OCI-LY1 (cell line): ENCODE results near the gene RGCC.

Experiments used
- H2AFZ ChIP-seq: fragments of 200-600 bp; sonication (generic), shearing (Covaris generic); 2 replicates; pipeline ENCODE4 v1.6.0; 2014; ENCODE audit warnings: antibody characterized with exemption, mild to moderate bottlenecking, low read length
- H3F3A ChIP-seq: fragments of 200-600 bp; sonication (generic), shearing (Covaris generic); 2 replicates; pipeline ENCODE4 v1.6.0; 2014; ENCODE audit warnings: mild to moderate bottlenecking, antibody characterized with exemption, low read length, moderate library complexity; ENCODE audit not compliant: insufficient read depth
- H3K27ac ChIP-seq: fragments of 200-600 bp; sonication (generic); 2 replicates; pipeline ENCODE4 v1.5.1; 2014; ENCODE audit warnings: low read length, mixed run types, mild to moderate bottlenecking, low read depth; ENCODE audit not compliant: poor library complexity, severe bottlenecking
- H3K27me3 ChIP-seq: fragments of 200-600 bp; sonication (generic); 2 replicates; pipeline ENCODE4 v1.6.0; 2014; ENCODE audit warnings: antibody characterized with exemption, mild to moderate bottlenecking, low read length, moderate library complexity; ENCODE audit not compliant: insufficient read depth
- H3K36me3 ChIP-seq: fragments of 200-600 bp; sonication (generic); 2 replicates; pipeline ENCODE4 v1.6.1; 2014; ENCODE audit warnings: mild to moderate bottlenecking, antibody characterized with exemption, low read length, moderate library complexity, mixed read lengths; ENCODE audit not compliant: insufficient read depth
- H3K4me1 ChIP-seq: fragments of 200-600 bp; sonication (generic); 2 replicates; pipeline ENCODE4 v1.5.1; 2014; ENCODE audit warnings: mild to moderate bottlenecking, low read length, moderate library complexity; ENCODE audit not compliant: insufficient read depth, severe bottlenecking
- H3K4me2 ChIP-seq: fragments of 200-600 bp; sonication (generic), shearing (Covaris generic); 2 replicates; pipeline ENCODE4 v1.6.1; 2014; ENCODE audit warnings: low read length
- H3K4me3 ChIP-seq: fragments of 200-600 bp; sonication (generic); 2 replicates; pipeline ENCODE4 v1.5.1; 2014; ENCODE audit warnings: low read length, low read depth, mild to moderate bottlenecking, mixed read lengths; ENCODE audit not compliant: poor library complexity, severe bottlenecking
- H3K79me2 ChIP-seq: fragments of 200-600 bp; shearing (Covaris generic); 2 replicates; pipeline ENCODE4 v1.6.1; 2016; ENCODE audit warnings: mixed run types, low read length, mixed read lengths; ENCODE audit not compliant: insufficient read depth
- H3K9ac ChIP-seq: fragments of 200-600 bp; sonication (generic), shearing (Covaris generic); 2 replicates; pipeline ENCODE4 v1.6.1; 2014; ENCODE audit warnings: mild to moderate bottlenecking, low read length, mixed read lengths
- H3K9me2 ChIP-seq: fragments of 200-600 bp; sonication (generic), shearing (Covaris generic); 2 replicates; pipeline ENCODE4 v1.6.1; 2014; ENCODE audit warnings: low read depth, mild to moderate bottlenecking, low read length, mixed read lengths
- H3K9me3 ChIP-seq: fragments of 200-600 bp; shearing (Covaris generic); 2 replicates; pipeline ENCODE4 v1.6.1; 2014; ENCODE audit warnings: low read length, mixed read lengths
- H4K20me1 ChIP-seq: fragments of 200-600 bp; sonication (generic), shearing (Covaris generic); 2 replicates; pipeline ENCODE4 v1.6.0; 2016; ENCODE audit warnings: mild to moderate bottlenecking, low read length; ENCODE audit not compliant: insufficient read depth
- EZH2 ChIP-seq: fragments of 200-600 bp; sonication (generic), shearing (Covaris generic); IDR thresholded peaks from 2 replicates; pipeline ENCODE4 v1.8.0; 2017; ENCODE audit warnings: borderline replicate concordance, mixed run types, mild to moderate bottlenecking, antibody characterized with exemption, low read length, moderate library complexity, mixed read lengths
- TF ChIP-seq, protein P1 (sequence below): fragments of 200-600 bp; sonication (generic), shearing (Covaris generic); IDR thresholded peaks from 2 replicates; pipeline ENCODE4 v1.5.1; 2017; ENCODE audit warnings: mild to moderate bottlenecking, antibody characterized with exemption, low read length, moderate library complexity, mixed read lengths

Gene RGCC

DNA sequence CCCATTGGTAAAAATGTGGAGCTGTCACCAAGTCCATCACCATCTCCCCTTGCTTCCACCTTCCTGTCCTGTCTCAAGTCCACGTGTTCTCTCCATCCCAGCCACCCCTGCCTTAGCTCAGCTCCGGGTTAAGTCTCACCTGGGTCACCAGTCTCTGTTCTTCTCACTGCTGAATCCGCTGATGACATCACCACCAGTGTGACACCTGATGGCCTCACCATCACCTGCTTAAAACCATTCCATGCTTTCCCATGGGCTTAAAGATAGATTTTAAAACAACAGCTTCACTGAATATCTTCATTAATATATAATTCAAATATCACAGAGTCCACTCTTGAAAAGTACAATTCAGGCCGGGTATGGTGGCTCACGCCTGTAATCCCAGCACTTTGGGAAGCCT lies 42.1 kb downstream of the RGCC start:
- Histone ChIP-seq H3K27me3 (no peaks in the 10 kb centered on the region), H4K20me1 (no peaks in the 10 kb centered on the region), H3K4me3 (peak overlapping the region; percentile 61), H3K79me2 (no peaks in the 10 kb centered on the region), H3K27ac (peak overlapping the region; percentile 97), H3F3A (0 out of 2 replicates have a peak, but pooled peaks cover 6% of the 10 kb centered on the region), H3K9ac (peak overlapping the region; percentile 87; the same call in 1 of the 2 replicates), H3K9me3 (no peaks in the 10 kb centered on the region), H3K36me3 (peaks cover 4% of the 10 kb centered on the region), H2AFZ (no peak overlapping the region), H3K9me2 (no peaks in the 10 kb centered on the region), H3K4me2 (peak overlapping the region; percentile 69), H3K4me1 (peaks cover 99% of the 10 kb centered on the region)
- TF ChIP-seq, protein P1, sequence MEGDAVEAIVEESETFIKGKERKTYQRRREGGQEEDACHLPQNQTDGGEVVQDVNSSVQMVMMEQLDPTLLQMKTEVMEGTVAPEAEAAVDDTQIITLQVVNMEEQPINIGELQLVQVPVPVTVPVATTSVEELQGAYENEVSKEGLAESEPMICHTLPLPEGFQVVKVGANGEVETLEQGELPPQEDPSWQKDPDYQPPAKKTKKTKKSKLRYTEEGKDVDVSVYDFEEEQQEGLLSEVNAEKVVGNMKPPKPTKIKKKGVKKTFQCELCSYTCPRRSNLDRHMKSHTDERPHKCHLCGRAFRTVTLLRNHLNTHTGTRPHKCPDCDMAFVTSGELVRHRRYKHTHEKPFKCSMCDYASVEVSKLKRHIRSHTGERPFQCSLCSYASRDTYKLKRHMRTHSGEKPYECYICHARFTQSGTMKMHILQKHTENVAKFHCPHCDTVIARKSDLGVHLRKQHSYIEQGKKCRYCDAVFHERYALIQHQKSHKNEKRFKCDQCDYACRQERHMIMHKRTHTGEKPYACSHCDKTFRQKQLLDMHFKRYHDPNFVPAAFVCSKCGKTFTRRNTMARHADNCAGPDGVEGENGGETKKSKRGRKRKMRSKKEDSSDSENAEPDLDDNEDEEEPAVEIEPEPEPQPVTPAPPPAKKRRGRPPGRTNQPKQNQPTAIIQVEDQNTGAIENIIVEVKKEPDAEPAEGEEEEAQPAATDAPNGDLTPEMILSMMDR: no peak
- no peak for TF ChIP-seq EZH2

DNA sequence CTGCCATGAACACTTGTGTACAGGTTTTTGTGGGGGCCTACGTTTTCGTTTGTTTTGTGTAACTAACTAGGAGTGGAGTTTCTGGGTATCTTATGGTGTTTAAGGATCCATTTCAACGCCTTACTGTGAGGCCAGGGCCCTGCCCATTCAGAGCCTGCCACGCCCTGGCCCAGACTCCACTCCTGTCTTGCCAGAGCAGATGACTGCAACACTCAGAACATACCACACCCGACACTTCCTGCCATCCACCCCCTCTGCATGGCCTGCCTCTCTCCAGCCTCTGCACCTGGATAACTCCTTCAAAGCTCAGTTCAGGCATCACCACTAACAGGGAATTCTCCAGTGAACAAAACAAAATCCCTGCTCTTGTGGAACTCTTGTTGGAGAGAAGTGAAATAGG lies 43.2 kb downstream of the RGCC start:
- no peak overlapping the region for H2AFZ ChIP-seq
- no peaks in the 10 kb centered on the region for H4K20me1 ChIP-seq
- no peaks in the 10 kb centered on the region for H3K9me3 ChIP-seq
- H3K27ac ChIP-seq: peak overlapping the region; percentile 97
- peaks cover 4% of the 10 kb centered on the region for H3K36me3 ChIP-seq
- no peaks in the 10 kb centered on the region for H3K9me2 ChIP-seq
- H3K4me3 ChIP-seq: peak overlapping the region; percentile 61
- H3K4me1 ChIP-seq: peaks cover 89% of the 10 kb centered on the region
- no peaks in the 10 kb centered on the region for H3K79me2 ChIP-seq
- peak overlapping the region; percentile 87 for H3K9ac ChIP-seq
- H3K27me3 ChIP-seq: no peaks in the 10 kb centered on the region
- TF ChIP-seq, protein P1: no peak
- TF ChIP-seq EZH2: no peak
- H3K4me2 ChIP-seq: peak overlapping the region; percentile 69
- H3F3A ChIP-seq: 0 out of 2 replicates have a peak, but pooled peaks cover 6% of the 10 kb centered on the region

DNA sequence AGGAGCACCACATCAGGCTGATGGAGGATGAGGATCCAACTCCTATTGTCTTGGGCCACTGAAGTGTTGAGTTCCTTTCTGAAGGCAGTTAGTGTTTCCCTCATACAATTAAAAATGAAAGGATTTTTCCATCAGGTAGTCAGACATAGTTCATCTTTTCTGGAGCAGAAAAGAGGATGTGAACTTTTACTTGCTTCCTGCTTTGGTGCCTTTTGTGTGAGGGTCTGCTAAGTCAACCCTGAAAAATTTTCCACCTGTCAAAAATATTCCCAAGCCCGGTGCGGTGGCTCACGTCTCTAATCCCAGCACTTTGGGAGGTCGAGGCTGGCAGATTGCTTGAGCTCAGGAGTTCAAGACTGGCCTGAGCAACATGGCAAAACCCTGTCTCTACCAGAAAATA lies 43.9 kb downstream of the RGCC start:
- Histone ChIP-seq H3K36me3 (peaks cover 4% of the 10 kb centered on the region), H3K27me3 (no peaks in the 10 kb centered on the region), H3K27ac (peak overlapping the region; percentile 97), H4K20me1 (no peaks in the 10 kb centered on the region), H3K9me3 (no peaks in the 10 kb centered on the region), H3K9ac (peak overlapping the region; percentile 87), H3K4me1 (peaks cover 88% of the 10 kb centered on the region), H3K79me2 (no peaks in the 10 kb centered on the region), H3K4me2 (peak overlapping the region; percentile 69), H3K9me2 (no peaks in the 10 kb centered on the region), H3F3A (0 out of 2 replicates have a peak, but pooled peaks cover 6% of the 10 kb centered on the region), H2AFZ (no peak overlapping the region), H3K4me3 (peak overlapping the region; percentile 61)
- no peak for TF ChIP-seq EZH2
- TF ChIP-seq, protein P1: no peak
